OCI-LY1 (cell line): Measurements from ENCODE around the gene CUX1.

Experiments used
- H2AFZ ChIP-seq: fragments of 200-600 bp; sonication (generic), shearing (Covaris generic); 2 replicates; pipeline ENCODE4 v1.6.0; 2014; ENCODE audit warnings: antibody characterized with exemption, mild to moderate bottlenecking, low read length
- H3F3A ChIP-seq: fragments of 200-600 bp; sonication (generic), shearing (Covaris generic); 2 replicates; pipeline ENCODE4 v1.6.0; 2014; ENCODE audit warnings: mild to moderate bottlenecking, antibody characterized with exemption, low read length, moderate library complexity; ENCODE audit not compliant: insufficient read depth
- H3K27ac ChIP-seq: fragments of 200-600 bp; sonication (generic); 2 replicates; pipeline ENCODE4 v1.5.1; 2014; ENCODE audit warnings: low read length, mixed run types, mild to moderate bottlenecking, low read depth; ENCODE audit not compliant: poor library complexity, severe bottlenecking
- H3K27me3 ChIP-seq: fragments of 200-600 bp; sonication (generic); 2 replicates; pipeline ENCODE4 v1.6.0; 2014; ENCODE audit warnings: antibody characterized with exemption, mild to moderate bottlenecking, low read length, moderate library complexity; ENCODE audit not compliant: insufficient read depth
- H3K36me3 ChIP-seq: fragments of 200-600 bp; sonication (generic); 2 replicates; pipeline ENCODE4 v1.6.1; 2014; ENCODE audit warnings: mild to moderate bottlenecking, antibody characterized with exemption, low read length, moderate library complexity, mixed read lengths; ENCODE audit not compliant: insufficient read depth
- H3K4me1 ChIP-seq: fragments of 200-600 bp; sonication (generic); 2 replicates; pipeline ENCODE4 v1.5.1; 2014; ENCODE audit warnings: mild to moderate bottlenecking, low read length, moderate library complexity; ENCODE audit not compliant: insufficient read depth, severe bottlenecking
- H3K4me2 ChIP-seq: fragments of 200-600 bp; sonication (generic), shearing (Covaris generic); 2 replicates; pipeline ENCODE4 v1.6.1; 2014; ENCODE audit warnings: low read length
- H3K4me3 ChIP-seq: fragments of 200-600 bp; sonication (generic); 2 replicates; pipeline ENCODE4 v1.5.1; 2014; ENCODE audit warnings: low read length, low read depth, mild to moderate bottlenecking, mixed read lengths; ENCODE audit not compliant: poor library complexity, severe bottlenecking
- H3K79me2 ChIP-seq: fragments of 200-600 bp; shearing (Covaris generic); 2 replicates; pipeline ENCODE4 v1.6.1; 2016; ENCODE audit warnings: mixed run types, low read length, mixed read lengths; ENCODE audit not compliant: insufficient read depth
- H3K9ac ChIP-seq: fragments of 200-600 bp; sonication (generic), shearing (Covaris generic); 2 replicates; pipeline ENCODE4 v1.6.1; 2014; ENCODE audit warnings: mild to moderate bottlenecking, low read length, mixed read lengths
- H3K9me2 ChIP-seq: fragments of 200-600 bp; sonication (generic), shearing (Covaris generic); 2 replicates; pipeline ENCODE4 v1.6.1; 2014; ENCODE audit warnings: low read depth, mild to moderate bottlenecking, low read length, mixed read lengths
- H3K9me3 ChIP-seq: fragments of 200-600 bp; shearing (Covaris generic); 2 replicates; pipeline ENCODE4 v1.6.1; 2014; ENCODE audit warnings: low read length, mixed read lengths
- H4K20me1 ChIP-seq: fragments of 200-600 bp; sonication (generic), shearing (Covaris generic); 2 replicates; pipeline ENCODE4 v1.6.0; 2016; ENCODE audit warnings: mild to moderate bottlenecking, low read length; ENCODE audit not compliant: insufficient read depth
- EZH2 ChIP-seq: fragments of 200-600 bp; sonication (generic), shearing (Covaris generic); IDR thresholded peaks from 2 replicates; pipeline ENCODE4 v1.8.0; 2017; ENCODE audit warnings: borderline replicate concordance, mixed run types, mild to moderate bottlenecking, antibody characterized with exemption, low read length, moderate library complexity, mixed read lengths
- TF ChIP-seq, protein P1 (sequence below): fragments of 200-600 bp; sonication (generic), shearing (Covaris generic); IDR thresholded peaks from 2 replicates; pipeline ENCODE4 v1.5.1; 2017; ENCODE audit warnings: mild to moderate bottlenecking, antibody characterized with exemption, low read length, moderate library complexity, mixed read lengths

CUX1 gene

DNA sequence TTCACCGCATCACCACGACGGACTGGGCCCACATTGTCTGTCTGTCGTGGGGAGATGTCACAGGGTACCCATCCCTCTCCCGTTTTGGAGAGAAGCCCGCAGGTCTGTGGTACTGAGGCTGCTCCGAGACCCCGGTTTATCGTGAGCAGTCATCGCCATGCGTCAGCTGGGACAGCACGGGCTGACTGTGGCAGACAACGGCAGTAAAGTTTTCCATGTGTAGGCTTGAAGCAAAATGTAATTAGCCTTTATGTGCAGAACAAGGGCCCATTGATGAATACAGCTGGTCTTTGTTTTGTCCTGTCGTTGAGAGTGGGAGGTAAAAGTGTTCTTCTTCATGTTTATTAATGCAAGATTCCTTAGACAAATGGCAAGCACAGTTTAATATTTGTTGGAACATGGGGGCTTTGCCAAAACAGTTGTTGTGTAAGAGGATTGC is 301.8 kb downstream of the CUX1 start:
- no peaks in the 10 kb centered on the region for H3K27me3 ChIP-seq
- no peaks in the 10 kb centered on the region for H3K9me2 ChIP-seq
- H3K79me2 ChIP-seq = no peaks in the 10 kb centered on the region
- H3K4me2 ChIP-seq = no peak overlapping the region
- no peak overlapping the region for H3K9ac ChIP-seq
- H3K4me1 ChIP-seq = peaks cover 9% of the 10 kb centered on the region
- peaks cover 90% of the 10 kb centered on the region for H3K36me3 ChIP-seq
- H3K9me3 ChIP-seq = no peaks in the 10 kb centered on the region
- H2AFZ ChIP-seq = no peak overlapping the region
- no peak overlapping the region for H3K27ac ChIP-seq
- H4K20me1 ChIP-seq = no peaks in the 10 kb centered on the region
- H3K4me3 ChIP-seq = no peak overlapping the region
- TF ChIP-seq, protein P1, sequence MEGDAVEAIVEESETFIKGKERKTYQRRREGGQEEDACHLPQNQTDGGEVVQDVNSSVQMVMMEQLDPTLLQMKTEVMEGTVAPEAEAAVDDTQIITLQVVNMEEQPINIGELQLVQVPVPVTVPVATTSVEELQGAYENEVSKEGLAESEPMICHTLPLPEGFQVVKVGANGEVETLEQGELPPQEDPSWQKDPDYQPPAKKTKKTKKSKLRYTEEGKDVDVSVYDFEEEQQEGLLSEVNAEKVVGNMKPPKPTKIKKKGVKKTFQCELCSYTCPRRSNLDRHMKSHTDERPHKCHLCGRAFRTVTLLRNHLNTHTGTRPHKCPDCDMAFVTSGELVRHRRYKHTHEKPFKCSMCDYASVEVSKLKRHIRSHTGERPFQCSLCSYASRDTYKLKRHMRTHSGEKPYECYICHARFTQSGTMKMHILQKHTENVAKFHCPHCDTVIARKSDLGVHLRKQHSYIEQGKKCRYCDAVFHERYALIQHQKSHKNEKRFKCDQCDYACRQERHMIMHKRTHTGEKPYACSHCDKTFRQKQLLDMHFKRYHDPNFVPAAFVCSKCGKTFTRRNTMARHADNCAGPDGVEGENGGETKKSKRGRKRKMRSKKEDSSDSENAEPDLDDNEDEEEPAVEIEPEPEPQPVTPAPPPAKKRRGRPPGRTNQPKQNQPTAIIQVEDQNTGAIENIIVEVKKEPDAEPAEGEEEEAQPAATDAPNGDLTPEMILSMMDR = no peak
- no peak for TF ChIP-seq EZH2
- no peaks in the 10 kb centered on the region for H3F3A ChIP-seq

DNA sequence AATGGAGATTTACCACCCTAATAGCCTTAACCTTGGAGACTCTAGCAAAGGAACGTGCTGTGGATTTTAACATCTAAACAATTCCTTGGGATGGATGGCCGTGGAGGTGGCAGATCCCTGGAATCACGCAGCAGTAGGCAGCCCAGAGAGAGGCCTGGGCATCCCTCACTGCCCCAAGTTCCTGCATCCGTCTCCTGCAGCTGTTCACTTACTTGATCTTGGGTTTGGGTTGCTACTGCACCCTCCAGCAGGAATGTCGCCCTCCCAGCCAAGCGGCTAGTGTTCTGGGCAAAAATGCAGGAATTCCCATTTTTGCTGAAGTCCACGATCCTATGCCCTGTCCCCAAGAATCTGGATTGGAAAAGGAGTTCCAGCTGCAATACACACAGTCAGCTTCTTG is 302.5 kb downstream of the CUX1 start:
- Histone ChIP-seq H4K20me1 (no peaks in the 10 kb centered on the region), H3K9me2 (no peaks in the 10 kb centered on the region), H2AFZ (no peak overlapping the region), H3K27me3 (no peaks in the 10 kb centered on the region), H3K9ac (no peak overlapping the region), H3K36me3 (peaks cover 90% of the 10 kb centered on the region), H3K4me2 (no peak overlapping the region), H3F3A (no peaks in the 10 kb centered on the region), H3K9me3 (no peaks in the 10 kb centered on the region), H3K4me3 (no peak overlapping the region), H3K4me1 (peaks cover 9% of the 10 kb centered on the region), H3K27ac (no peak overlapping the region), H3K79me2 (no peaks in the 10 kb centered on the region)
- TF ChIP-seq EZH2 = no peak
- TF ChIP-seq, protein P1 = no peak

DNA sequence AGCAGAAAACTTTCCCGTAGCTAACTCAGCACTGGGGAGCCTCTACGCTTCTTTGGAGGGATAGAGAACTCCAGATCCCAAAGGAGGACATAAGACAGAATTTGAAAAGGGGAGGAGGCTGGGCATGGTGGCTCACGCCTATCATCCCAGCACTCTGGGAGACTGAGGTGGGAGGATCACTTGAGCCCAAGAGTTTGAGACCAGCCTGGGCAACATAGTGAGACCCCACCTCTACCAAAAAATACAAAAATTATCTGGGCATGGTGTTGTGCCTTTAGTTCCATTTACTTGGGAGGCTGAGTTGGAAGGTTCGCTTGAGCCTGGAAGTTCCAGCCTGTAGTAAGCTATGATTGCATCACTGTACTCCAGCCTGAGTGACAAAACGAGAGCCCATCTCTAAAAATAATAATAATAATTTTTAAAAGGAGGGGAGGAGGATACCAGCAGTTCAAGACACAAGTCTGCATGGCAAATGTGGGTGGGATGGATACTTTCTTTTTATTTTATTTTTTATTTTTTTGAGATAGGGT is 303.3 kb downstream of the CUX1 start:
- TF ChIP-seq, protein P1 = no peak
- TF ChIP-seq EZH2 = no peak
- Histone ChIP-seq H3K4me1 (peaks cover 14% of the 10 kb centered on the region), H3K4me3 (no peak overlapping the region), H3F3A (no peaks in the 10 kb centered on the region), H2AFZ (no peak overlapping the region), H3K36me3 (peaks cover 89% of the 10 kb centered on the region), H3K4me2 (no peak overlapping the region), H4K20me1 (no peaks in the 10 kb centered on the region), H3K9me2 (no peaks in the 10 kb centered on the region), H3K27me3 (no peaks in the 10 kb centered on the region), H3K27ac (no peak overlapping the region), H3K9me3 (no peaks in the 10 kb centered on the region), H3K9ac (no peak overlapping the region), H3K79me2 (no peaks in the 10 kb centered on the region)
